Measurements from ENCODE around the gene SCGB1C1. TPM values are rescaled to one million over a fixed set of nuclear protein-coding genes. Genes with fewer than 3 reads are reported as not detected.

The SCGB1C1 gene
- total and polyA plus RNA-seq, 2 of the 8 experiments (the other 6 are each of a cell fraction or from before 2014, with no cell fraction given), result not detected

- Histone ChIP-seq H2BK20ac (ENCODE audit: low read length) (no peak overlapping the region), H4K5ac (ENCODE audit: insufficient read length, low read depth, low read length) (no peak overlapping the region), H3K27me3 (replicated peaks in 1 of 4; ENCODE audit: control insufficient read depth in 3 of 4, extremely low read depth in 1 of 4, insufficient read depth in 3 of 4, low read length in 3 of 4) (no peaks in the 10 kb centered on the region), H3K4ac (replicated peaks; ENCODE audit: insufficient read length, low read depth, low read length) (no peak overlapping the region), H4K91ac (replicated peaks; ENCODE audit: insufficient read length, low read length) (no peak overlapping the region), H3K4me1 (replicated peaks in 1 of 4; ENCODE audit: control insufficient read depth in 3 of 4, insufficient read depth in 4 of 4, low read length in 3 of 4) (no peaks in the 10 kb centered on the region), H2BK120ac (replicated peaks; ENCODE audit: low read depth, low read length) (no peak overlapping the region), H3K18ac (ENCODE audit: extremely low read depth, low read length) (no peak overlapping the region), H2AK5ac (ENCODE audit: low read depth, low read length) (no peak overlapping the region), H3K9ac (replicated peaks in 1 of 4; ENCODE audit: extremely low read depth in 1 of 4, low read depth in 3 of 4, low read length in 3 of 4) (no peak overlapping the region), H3K27ac (ENCODE audit: low read depth, low read length) (no peak overlapping the region), H2BK15ac (ENCODE audit: low read length) (no peak overlapping the region), H3K9me3 (ENCODE audit: insufficient read depth in 2 of 2, low read depth in 1 of 2, low read length in 1 of 2) (peaks cover 0 to 9% of the 10 kb centered on the region in 2 experiments; a peak in 1 of 4 replicates), H3K4me3 (ENCODE audit: extremely low read depth in 1 of 4, insufficient read depth in 2 of 4, low read depth in 3 of 4, low read length in 4 of 4) (no peak overlapping the region), H2AFZ (ENCODE audit: low read length) (no peak overlapping the region), H3K23me2 (ENCODE audit: low read depth, low read length) (no peaks in the 10 kb centered on the region), H3K56ac (replicated peaks; ENCODE audit: insufficient read length, low read depth, low read length) (no peak overlapping the region), H4K8ac (ENCODE audit: extremely low read depth, insufficient read depth, low read length) (no peak overlapping the region; the same call in 1 of the 2 replicates), H2BK5ac (ENCODE audit: low read depth, low read length) (no peak overlapping the region), H4K20me1 (replicated peaks in 1 of 2; ENCODE audit: control insufficient read depth in 1 of 2, insufficient read depth in 2 of 2, low read length in 2 of 2) (peaks cover 0 to 11% of the 10 kb centered on the region in 2 experiments), H3K79me1 (ENCODE audit: low read depth, low read length) (no peaks in the 10 kb centered on the region), H3K4me2 (ENCODE audit: insufficient read depth in 1 of 2, low read depth in 2 of 2, low read length in 2 of 2) (no peak overlapping the region), H3K79me2 (ENCODE audit: control insufficient read depth in 1 of 2, insufficient read depth in 2 of 2, low read length in 2 of 2) (no peaks in the 10 kb centered on the region), H3K14ac (ENCODE audit: insufficient read length) (no peak overlapping the region), H3K36me3 (ENCODE audit: control insufficient read depth in 2 of 4, insufficient read depth in 4 of 4, low read length in 3 of 4) (peaks cover 0 to 5% (median 0%) of the 10 kb centered on the region in 4 experiments; a peak in 4 of 8 replicates), H3K23ac (ENCODE audit: insufficient read length) (no peak overlapping the region), H2BK12ac (ENCODE audit: low read depth, low read length) (no peak overlapping the region)
- WGBS, 2 experiments (ENCODE audit: extremely low coverage in 1 of 2, insufficient coverage in 1 of 2, insufficient read length in 1 of 2, insufficient replicate concordance in 2 of 2, low coverage in 1 of 2, low lambda C conversion rate in 2 of 2, missing lambda C conversion rate in 1 of 2), result 91% methylated on average over 8 of the region's 8 CpGs; no CpG with 5 or more reads in 1 of the 2 experiments
- FAIRE-seq, result no peak
- ChIA-PET POLR2A (ENCODE audit: partially characterized antibody) (interaction anchor here (0.8 to 1.2 kb wide), 2 partner anchors 10 to 194 kb away, joined by 3 to 4 read pairs; no protein-coding TSS in a partner anchor), CTCF (ENCODE audit: partially characterized antibody) (interaction anchor here (0.5 to 1.1 kb wide), 3 partner anchors 66 to 168 kb away, joined by 3 read pairs; no protein-coding TSS in a partner anchor)
- TF ChIP-seq USF2 (IDR thresholded peaks at IDR 0.05; ENCODE audit: low read length), result no peak
- TF ChIP-seq POLR2A (IDR thresholded peaks at IDR 0.05; ENCODE audit: control extremely low read depth in 1 of 2, low read depth in 2 of 2, low read length in 2 of 2), result no peak
- no peak for TF ChIP-seq BCL11A (IDR thresholded peaks at IDR 0.05; ENCODE audit: low read depth in 2 of 2, low read length in 2 of 2)
- TF ChIP-seq TAF7 (optimal IDR thresholded peaks at IDR 0.05; ENCODE audit: borderline replicate concordance, low read depth, low read length), result no peak
- TF ChIP-seq SIX5 (IDR thresholded peaks at IDR 0.05; ENCODE audit: low read depth, low read length), result no peak
- no peak for TF ChIP-seq NRF1 (IDR thresholded peaks at IDR 0.05; ENCODE audit: low read depth, low read length)
- DNase-seq (ENCODE audit: low read depth in 1 of 2, low spot score in 2 of 2), result peak in 1 of 2 experiments; percentile 45
These were observed 6.9 kb downstream of the SCGB1C1 start for GRCh38 chr11:199782-200181.

Measured in H1 (cell line).